AG04449 (cell line): ENCODE data around the gene ZIC1.

Experiments used
- CTCF ChIA-PET: fragments of 350-600 bp; formaldehyde crosslinking; extraction: SDS; loops from one replicate; lab custom pipeline; 2021; ENCODE audit warnings: antibody characterized with exemption; lab: Yijun Ruan, JAX
- POLR2A ChIA-PET: fragments of 400-600, 350-600 bp; formaldehyde crosslinking; extraction: SDS; loops from one replicate; lab custom pipeline; 2020; ENCODE audit warnings: antibody characterized with exemption, inconsistent platforms; lab: Yijun Ruan, JAX
- DNase-seq: peaks from one replicate; pipeline ENCODE4 v3.0.0-alpha.2; 2010; ENCODE audit warnings: low read depth, low spot score
- H3K4me3 ChIP-seq: 2 replicates; pipeline ENCODE4 v1.5.1; 2011; ENCODE audit warnings: low read depth, mild to moderate bottlenecking, control low read depth, low read length
- CTCF ChIP-seq: IDR thresholded peaks from one replicate; pipeline ENCODE4 v1.5.1; 2011; ENCODE audit warnings: mild to moderate bottlenecking, moderate library complexity, low read length, control low read depth, inconsistent platforms; ENCODE audit not compliant: insufficient read depth; ENCODE audit errors: missing control alignments

Gene ZIC1

DNA sequence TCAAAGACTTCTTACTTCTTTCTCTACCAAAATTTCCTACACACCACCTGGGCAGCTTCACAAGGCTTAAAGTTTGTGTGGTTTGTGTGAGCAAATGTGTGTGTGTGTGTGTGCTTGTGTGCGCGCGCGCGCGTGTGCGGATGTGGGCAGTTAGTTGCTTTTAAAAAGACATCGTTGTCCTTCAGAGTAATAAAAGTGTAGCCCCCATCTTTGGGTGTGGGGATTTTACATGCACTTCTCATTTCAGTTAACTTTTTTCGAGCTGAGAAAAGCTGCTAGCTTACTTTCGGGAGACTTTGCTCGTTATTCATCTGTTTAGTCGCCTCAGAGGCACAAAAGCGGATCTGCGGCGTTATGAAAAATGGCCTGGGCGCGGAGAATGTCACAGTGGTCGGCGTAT, 38.8 kb upstream of the ZIC1 start:
- ChIA-PET POLR2A (interaction anchor here (0.6 kb wide), 1 partner anchor 436 kb away, joined by 5 read pairs; no protein-coding TSS in a partner anchor), CTCF (interaction anchor here (1.0 to 1.1 kb wide), 2 partner anchors 10 to 12 kb away, joined by 3 read pairs; no protein-coding TSS in a partner anchor)
- no peak for DNase-seq
- no peak for TF ChIP-seq CTCF
- H3K4me3 ChIP-seq, result no peak overlapping the region

- POLR2A ChIA-PET, result interaction anchor here (0.6 kb wide), 1 partner anchor 435 kb away, joined by 5 read pairs; no protein-coding TSS in a partner anchor
- no peak for TF ChIP-seq CTCF
- no peak overlapping the region for H3K4me3 ChIP-seq
- CTCF ChIA-PET, result no interaction called here
- no peak for DNase-seq
These were observed 38.0 kb upstream of the ZIC1 start for GRCh38 chr3:147371140-147371539.

GRCh38 chr3:147371771-147372340, 37.3 kb upstream of the ZIC1 start:
- TF ChIP-seq CTCF, result no peak
- CTCF ChIA-PET, result no interaction called here
- no peak for DNase-seq
- POLR2A ChIA-PET, result no interaction called here
- H3K4me3 ChIP-seq, result no peak overlapping the region

DNA sequence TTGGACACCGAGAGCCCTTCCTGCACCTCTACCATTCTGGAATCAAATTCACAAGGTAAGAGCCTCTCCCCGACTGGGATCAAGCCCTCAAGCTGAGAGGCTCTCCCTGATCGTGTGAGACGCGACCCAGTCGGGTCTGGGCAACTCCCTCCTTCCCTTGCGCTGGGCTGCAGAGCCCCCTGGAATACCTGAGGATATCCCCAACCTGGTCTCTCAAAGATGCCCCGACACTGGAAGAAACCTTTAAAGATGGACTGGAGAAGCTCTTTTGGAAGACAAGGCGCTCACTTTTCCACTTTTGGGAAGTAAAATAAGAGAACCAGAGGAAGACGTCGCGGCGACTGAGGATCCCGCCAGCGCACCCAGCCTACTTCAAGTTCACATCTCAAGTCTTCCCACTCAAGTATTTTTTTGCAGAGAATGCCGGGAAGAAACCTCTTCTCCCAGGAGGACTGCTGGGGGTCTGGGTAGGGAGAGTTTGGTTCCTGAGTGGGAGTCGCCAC, 36.6 kb upstream of the ZIC1 start:
- POLR2A ChIA-PET, result no interaction called here
- no peak overlapping the region for H3K4me3 ChIP-seq
- DNase-seq, result no peak
- CTCF ChIA-PET, result interaction anchor here (0.9 kb wide), 1 partner anchor 704 kb away, joined by 3 read pairs; no protein-coding TSS in a partner anchor
- TF ChIP-seq CTCF, result no peak

DNA sequence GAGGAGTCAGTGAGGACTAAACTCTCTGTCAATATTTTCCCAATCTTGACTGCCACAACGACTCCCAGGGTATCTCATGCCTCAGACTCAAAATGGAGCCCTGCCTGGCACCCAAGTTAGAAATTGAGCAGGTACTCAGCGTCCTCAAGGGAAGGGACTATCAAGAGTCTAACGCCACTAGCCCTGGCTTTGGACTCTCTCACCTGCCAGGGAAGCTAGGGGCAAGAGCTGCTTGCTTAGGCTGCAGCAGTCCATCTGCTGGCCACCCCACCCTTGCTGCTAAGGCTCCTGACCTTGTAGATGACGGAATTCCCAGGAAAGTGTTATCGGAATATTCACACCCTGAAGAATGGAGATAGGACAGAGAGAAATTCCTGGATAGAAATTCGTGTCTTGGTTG, 35.9 kb upstream of the ZIC1 start:
- POLR2A ChIA-PET, result no interaction called here
- CTCF ChIA-PET, result no interaction called here
- no peak for DNase-seq
- no peak overlapping the region for H3K4me3 ChIP-seq
- no peak for TF ChIP-seq CTCF

- no peak for DNase-seq
- no peak overlapping the region for H3K4me3 ChIP-seq
- TF ChIP-seq CTCF, result no peak
- ChIA-PET CTCF (interaction anchor here (1.0 to 1.1 kb wide), 2 partner anchors 42 to 699 kb away, joined by 3 read pairs; no protein-coding TSS in a partner anchor), POLR2A (no interaction called here)
These were observed 31.5 kb upstream of the ZIC1 start for GRCh38 chr3:147377412-147378367.
